GM12878 (cell line): Measurements from ENCODE around the gene FARS2. TPM values are rescaled to one million over a fixed set of nuclear protein-coding genes. Genes with fewer than 3 reads are reported as not detected.

Experiments
- ATAC-seq: fragments of 200-7000 bp; cut with Tn5 transposase; 3 replicates; pipeline ENCODE4 v1.9.1; 2020; ENCODE audit warnings: mild to moderate bottlenecking, moderate library complexity
- BruUV-seq: library from RNA; stranded (reverse); fragments of 400-500 nt; replicated peaks from 2 replicates; lab custom pipeline; 2021; lab: Mats Ljungman, UMichigan
- CTCF ChIA-PET: fragments of 300-600 bp; sonication (Branson Sonifier 250); formaldehyde crosslinking; extraction: SDS; loops from one replicate; lab custom pipeline; 2021; ENCODE audit warnings: inconsistent platforms; lab: Yijun Ruan, JAX
- POLR2A ChIA-PET: fragments of 350-600 bp; formaldehyde crosslinking; extraction: SDS; loops from one replicate; lab custom pipeline; 2021; ENCODE audit warnings: inconsistent platforms; lab: Charles Lee
- RAD21 ChIA-PET: fragments of 300-600 bp; sonication (Branson Sonifier 250); formaldehyde crosslinking; loops from one replicate; lab custom pipeline; 2023; ENCODE audit warnings: antibody characterized with exemption; ENCODE audit not compliant: unreplicated experiment; lab: Charles Lee
- SMC1A ChIA-PET: fragments of 300-600 bp; sonication (Branson Sonifier 250); formaldehyde crosslinking; loops from one replicate; lab custom pipeline; 2023; ENCODE audit not compliant: unreplicated experiment, uncharacterized antibody; lab: Charles Lee
- DNase-seq: peaks from one replicate; pipeline ENCODE4 v3.0.0-alpha.2; 2011; ENCODE audit warnings: low read depth, low spot score
- FAIRE-seq: peaks from 3 replicates; lab custom pipeline; 2011; peaks lifted over from hg19 to GRCh38; lab: Jason Lieb, UNC
- H2AFZ ChIP-seq: 2 replicates; pipeline ENCODE4 v1.6.0; 2011; ENCODE audit warnings: low read depth, low read length, control low read depth; ENCODE audit not compliant: control insufficient read depth
- H3K27ac ChIP-seq: 2 replicates; pipeline ENCODE4 v1.5.1; 2011; ENCODE audit warnings: control low read depth; ENCODE audit not compliant: control insufficient read depth, insufficient read depth
- H3K27me3 ChIP-seq, 2 experiments: replicated peaks in 1 of 2; 2 replicates each; pipeline versions ENCODE4 v1.6.0 to v1.6.1; 2011; ENCODE audit warnings: low read length in 1 of 2; ENCODE audit not compliant: control insufficient read depth in 2 of 2, insufficient read depth in 2 of 2
- H3K36me3 ChIP-seq, 2 experiments: 2 replicates each; pipeline ENCODE4 v1.5.1; 2011; ENCODE audit warnings: low read length in 1 of 2; ENCODE audit not compliant: control insufficient read depth in 2 of 2, insufficient read depth in 2 of 2
- H3K4me1 ChIP-seq: 2 replicates; pipeline ENCODE4 v1.6.1; 2011; ENCODE audit warnings: mild to moderate bottlenecking, low read length, moderate library complexity, mixed read lengths; ENCODE audit not compliant: control insufficient read depth, insufficient read depth
- H3K4me2 ChIP-seq: 2 replicates; pipeline ENCODE4 v1.6.0; 2011; ENCODE audit warnings: control low read depth; ENCODE audit not compliant: control insufficient read depth, insufficient read depth
- H3K4me3 ChIP-seq: fragments of 200-600 bp; sonication (generic); 2 replicates; pipeline ENCODE4 v1.5.1; 2016
- H3K79me2 ChIP-seq: 2 replicates; pipeline ENCODE4 v1.6.0; 2011; ENCODE audit warnings: low read length; ENCODE audit not compliant: control insufficient read depth, insufficient read depth
- H3K9ac ChIP-seq: 2 replicates; pipeline ENCODE4 v1.8.0; 2011; ENCODE audit warnings: low read length, control low read depth, mixed read lengths; ENCODE audit not compliant: control insufficient read depth, insufficient read depth
- H3K9me3 ChIP-seq: replicated peaks from 3 replicates; pipeline ENCODE4 v1.5.1; 2011; ENCODE audit warnings: mild to moderate bottlenecking, low read length; ENCODE audit not compliant: control insufficient read depth, insufficient read depth
- H4K20me1 ChIP-seq: 2 replicates; pipeline ENCODE4 v1.6.0; 2011; ENCODE audit not compliant: control insufficient read depth, insufficient read depth
- CHD1 ChIP-seq: IDR thresholded peaks from 2 replicates; pipeline ENCODE4 v1.6.1; 2012; ENCODE audit warnings: low read depth, low read length, improper control_type of control experiment
- HDAC6 ChIP-seq: fragments of 200-600 bp; sonication (generic); IDR thresholded peaks from one replicate; pipeline ENCODE4 v1.8.0; 2017; ENCODE audit warnings: antibody characterized with exemption; ENCODE audit not compliant: unreplicated experiment
- IRF4 ChIP-seq: IDR thresholded peaks from 2 replicates; pipeline ENCODE4 v1.6.1; 2011; ENCODE audit warnings: low read depth, low read length
- NR2C2 ChIP-seq: IDR thresholded peaks from 2 replicates; pipeline ENCODE4 v1.6.1; 2011; ENCODE audit warnings: borderline replicate concordance, low read depth; ENCODE audit not compliant: control insufficient read depth, insufficient read length
- PAX8 ChIP-seq: fragments of 450-650 bp; IDR thresholded peaks from 2 replicates; pipeline ENCODE4 v1.6.1; 2017; ENCODE audit warnings: mild to moderate bottlenecking, moderate library complexity
- RUNX3 ChIP-seq: IDR thresholded peaks from 2 replicates; pipeline ENCODE4 v1.6.1; 2012; ENCODE audit warnings: low read length, inconsistent platforms
- SIN3A ChIP-seq: IDR thresholded peaks from 2 replicates; pipeline ENCODE4 v1.6.1; 2012; ENCODE audit warnings: low read depth, low read length, improper control_type of control experiment
- TCF12 ChIP-seq: IDR thresholded peaks from 2 replicates; pipeline ENCODE4 v1.6.1; 2011; ENCODE audit warnings: low read depth, mild to moderate bottlenecking, low read length
- TCF3 ChIP-seq: IDR thresholded peaks from 2 replicates; pipeline ENCODE4 v1.6.1; 2012; ENCODE audit warnings: low read depth, mild to moderate bottlenecking, low read length, borderline replicate concordance; ENCODE audit not compliant: insufficient read depth
- ZNF217 ChIP-seq: fragments of 450-650 bp; IDR thresholded peaks from 2 replicates; pipeline ENCODE4 v1.6.1; 2017; ENCODE audit warnings: antibody characterized with exemption, mild to moderate bottlenecking
- ZNF274 ChIP-seq: IDR thresholded peaks from one replicate; pipeline ENCODE4 v1.8.0; 2011; ENCODE audit not compliant: insufficient read length, insufficient read depth
- WGBS: methylation state at CpG from one replicate; pipeline ENCODE4 v1.1.6; 2016; ENCODE audit warnings: low lambda C conversion rate; ENCODE audit not compliant: insufficient replicate concordance, insufficient coverage; ENCODE audit errors: missing lambda C conversion rate; 5-methylcytosine and 5-hydroxymethylcytosine counted together
- in situ Hi-C: fragments of 300-500 bp; cut with MboI; formaldehyde crosslinking; loops from 9 replicates; pipeline ENCODE4 v1.14.3; 2018; ENCODE audit warnings: mixed read lengths
- intact Hi-C: fragments of 100-400 bp; cut with micrococcal nuclease; formaldehyde crosslinking; loops from one replicate; pipeline ENCODE4 v1.14.2; 2022; ENCODE audit not compliant: unreplicated experiment
- polyA plus RNA-seq, 11 experiments: library from polyadenylated mRNA; depleted of rRNA in 4 of 11; unstranded in 6 of 11; stranded (reverse) in 5 of 11; fragments of >200 nt; fragmentation: Nextera tagmentation in 4 of 11; fragmentation: Illumina TruSeq in 1 of 11; extraction: Ambion mirVana in 4 of 11; extraction: Trizol in 1 of 11; gene quantifications; 1 replicate in 1 of 11; 2 replicates in 10 of 11; pipeline versions ENCODE4 v1.2.1 to v1.2.3, GENCODE V29; 2011 to 2016; ENCODE audit warnings: inconsistent platforms in 2 of 11, missing spikeins in 2 of 11, low read depth in 1 of 11
- total RNA-seq, 4 experiments: library from RNA; depleted of rRNA in 3 of 4; stranded (reverse); fragments of >200 nt in 3 of 4; fragmentation: Illumina TruSeq in 1 of 4; extraction: Trizol in 1 of 4; gene quantifications; 2 replicates each; pipeline versions ENCODE4 v1.2.1 to v1.2.3, GENCODE V29; 2013 to 2021

The FARS2 gene
- total and polyA plus RNA-seq, 10 of the 15 experiments (the other 5 are each of a cell fraction or from before 2014, with no cell fraction given): 16.8 to 46.7 (median 25.6) TPM

- Histone ChIP-seq H3K4me3 (no peak overlapping the region), H2AFZ (no peak overlapping the region), H3K9me3 (no peaks in the 10 kb centered on the region), H4K20me1 (no peaks in the 10 kb centered on the region), H3K27ac (no peak overlapping the region), H3K27me3 (no peaks in the 10 kb centered on the region), H3K36me3 (no peaks in the 10 kb centered on the region), H3K79me2 (peaks cover 4% of the 10 kb centered on the region), H3K4me1 (peaks cover 22% of the 10 kb centered on the region), H3K9ac (no peak overlapping the region), H3K4me2 (no peak overlapping the region)
- 95% methylated on average over 6 of the region's 6 CpGs for WGBS
- in situ Hi-C loops: no loop called here
- BruUV-seq: no TSS peak
- POLR2A ChIA-PET: no interaction called here
- no peak for FAIRE-seq
- SMC1A ChIA-PET: interaction anchor here (2.8 kb wide), 1 partner anchor 18 kb away, joined by 11 read pairs; no protein-coding TSS in a partner anchor
- ATAC-seq: no peak
- TF ChIP-seq PAX8: no peak
- RAD21 ChIA-PET: interaction anchor here (0.7 to 2.0 kb wide), 2 partner anchors 17 to 21 kb away, joined by 3 to 6 read pairs; no protein-coding TSS in a partner anchor
- DNase-seq: no peak
- CTCF ChIA-PET: no interaction called here
- intact Hi-C loops: no loop called here
Observed at GRCh38 chr6:5285081-5285480, 23.8 kb downstream of the FARS2 start.

DNA sequence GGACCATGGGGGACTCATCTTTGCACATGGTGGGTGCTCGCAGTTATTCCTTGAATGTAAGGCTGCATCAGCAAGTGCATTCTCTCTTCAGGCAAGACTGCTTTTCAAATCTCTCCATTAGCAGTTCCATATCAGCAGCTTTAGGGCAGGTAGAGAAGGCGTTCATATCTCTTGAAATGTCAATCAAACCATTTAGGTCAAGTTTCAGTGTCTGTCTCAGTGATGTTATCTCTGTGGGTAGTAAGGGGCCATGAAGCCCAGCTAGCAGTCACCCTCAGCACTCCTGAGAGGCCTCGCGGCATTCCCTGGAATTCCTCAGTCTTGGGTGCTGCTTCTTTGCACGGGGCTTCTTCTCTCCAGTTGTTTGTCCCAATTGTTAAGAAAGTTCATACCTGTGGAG is 24.2 kb downstream of the FARS2 start:
- ChIA-PET CTCF (no interaction called here), POLR2A (no interaction called here), SMC1A (interaction anchor here (2.8 kb wide), 1 partner anchor 17 kb away, joined by 11 read pairs; no protein-coding TSS in a partner anchor), RAD21 (interaction anchor here (0.7 kb wide), 1 partner anchor 21 kb away, joined by 3 read pairs; no protein-coding TSS in a partner anchor)
- H3K79me2 ChIP-seq: peaks cover 4% of the 10 kb centered on the region
- H4K20me1 ChIP-seq: no peaks in the 10 kb centered on the region
- no peak for DNase-seq
- no TSS peak for BruUV-seq
- H3K4me2 ChIP-seq: no peak overlapping the region
- FAIRE-seq: no peak
- H3K27ac ChIP-seq: no peak overlapping the region
- H3K4me1 ChIP-seq: peaks cover 18% of the 10 kb centered on the region
- intact Hi-C loops: no loop called here
- no peak overlapping the region for H3K4me3 ChIP-seq
- no peak for TF ChIP-seq SIN3A
- TF ChIP-seq IRF4: no peak
- no peak for TF ChIP-seq TCF12
- TF ChIP-seq ZNF274: no peak
- TF ChIP-seq RUNX3: no peak
- TF ChIP-seq CHD1: no peak
- TF ChIP-seq NR2C2: no peak
- TF ChIP-seq HDAC6: no peak
- TF ChIP-seq TCF3: no peak
- TF ChIP-seq ZNF217: no peak
- H3K9ac ChIP-seq: no peak overlapping the region
- H2AFZ ChIP-seq: no peak overlapping the region
- H3K27me3 ChIP-seq: no peaks in the 10 kb centered on the region
- H3K9me3 ChIP-seq: no peaks in the 10 kb centered on the region
- H3K36me3 ChIP-seq: no peaks in the 10 kb centered on the region
- in situ Hi-C loops: no loop called here
- 83% methylated on average over 5 of the region's 5 CpGs for WGBS
- no peak for ATAC-seq
